IMR-90 (cell line): Measurements from ENCODE around the gene ABCC3. TPM values are rescaled to one million over a fixed set of nuclear protein-coding genes. Genes with fewer than 3 reads are reported as not detected.

ENCODE experiments used
- ATAC-seq: fragments of 200-7000 bp; cut with Tn5 transposase; 2 replicates; pipeline ENCODE4 v1.9.1; 2020; ENCODE audit warnings: low read depth, mild to moderate bottlenecking, moderate library complexity
- BruUV-seq: library from RNA; stranded (reverse); fragments of 400-500 nt; replicated peaks from 2 replicates; lab custom pipeline; 2021; lab: Mats Ljungman, UMichigan
- CTCF ChIA-PET: fragments of 300-600 bp; formaldehyde crosslinking; extraction: SDS; loops from one replicate; lab custom pipeline; 2021; ENCODE audit warnings: antibody characterized with exemption; lab: Yijun Ruan, JAX
- POLR2A ChIA-PET: fragments of 300-600 bp; sonication (Branson Sonifier 250); formaldehyde crosslinking; loops from one replicate; lab custom pipeline; 2022; ENCODE audit warnings: antibody characterized with exemption; ENCODE audit not compliant: unreplicated experiment; lab: Charles Lee
- DNase-seq: peaks from one replicate; pipeline ENCODE4 v3.0.0; 2013
- H2AFZ ChIP-seq: replicated peaks from 2 replicates; pipeline ENCODE3; 2013; ENCODE audit warnings: low read length, mild to moderate bottlenecking; ENCODE audit not compliant: poor library complexity
- H2AK5ac ChIP-seq: 2 replicates; pipeline ENCODE4 v1.6.1; 2013; ENCODE audit warnings: low read depth, low read length, inconsistent platforms
- H2AK9ac ChIP-seq: replicated peaks from 2 replicates; pipeline ENCODE3; 2013; ENCODE audit warnings: mild to moderate bottlenecking, low read depth, low read length, moderate library complexity; ENCODE audit not compliant: poor library complexity
- H2BK120ac ChIP-seq: 2 replicates; pipeline ENCODE4 v1.6.1; 2013; ENCODE audit warnings: low read depth, low read length, inconsistent platforms
- H2BK15ac ChIP-seq: 3 replicates; pipeline ENCODE4 v1.6.1; 2013; ENCODE audit warnings: low read depth, low read length, inconsistent platforms
- H2BK20ac ChIP-seq: 2 replicates; pipeline ENCODE4 v1.6.1; 2013; ENCODE audit warnings: low read depth, mild to moderate bottlenecking, inconsistent platforms, low read length, moderate library complexity
- H2BK5ac ChIP-seq: 2 replicates; pipeline ENCODE4 v1.6.1; 2013; ENCODE audit warnings: mild to moderate bottlenecking, low read depth, low read length, inconsistent platforms; ENCODE audit not compliant: poor library complexity, severe bottlenecking
- H3K14ac ChIP-seq: replicated peaks from 2 replicates; pipeline ENCODE4 v1.6.1; 2013; ENCODE audit warnings: low read depth, low read length, inconsistent platforms
- H3K18ac ChIP-seq: 2 replicates; pipeline ENCODE4 v1.6.1; 2013; ENCODE audit warnings: low read depth, low read length, control low read depth
- H3K23ac ChIP-seq: 2 replicates; pipeline ENCODE4 v1.6.1; 2013; ENCODE audit warnings: low read depth, low read length, inconsistent platforms
- H3K27ac ChIP-seq: 2 replicates; pipeline ENCODE4 v1.5.1; 2013; ENCODE audit warnings: mild to moderate bottlenecking, control low read depth, low read length; ENCODE audit not compliant: insufficient read depth
- H3K27me3 ChIP-seq: 2 replicates; pipeline ENCODE4 v1.6.1; 2013; ENCODE audit warnings: low read length; ENCODE audit not compliant: control insufficient read depth, insufficient read depth
- H3K36me3 ChIP-seq: 2 replicates; pipeline ENCODE4 v1.6.1; 2013; ENCODE audit warnings: low read length, mixed read lengths; ENCODE audit not compliant: control insufficient read depth, insufficient read depth
- H3K4ac ChIP-seq: 2 replicates; pipeline ENCODE4 v1.6.1; 2013; ENCODE audit warnings: low read depth, low read length, inconsistent platforms
- H3K4me1 ChIP-seq: 2 replicates; pipeline ENCODE4 v1.6.1; 2013; ENCODE audit warnings: low read length, mixed read lengths; ENCODE audit not compliant: control insufficient read depth, insufficient read depth
- H3K4me2 ChIP-seq: 2 replicates; pipeline ENCODE4 v1.6.1; 2013; ENCODE audit warnings: low read depth, mild to moderate bottlenecking, control low read depth, low read length, moderate library complexity
- H3K4me3 ChIP-seq: 2 replicates; pipeline ENCODE4 v1.5.1; 2013; ENCODE audit warnings: low read depth, mild to moderate bottlenecking, control low read depth, low read length, moderate library complexity; ENCODE audit not compliant: insufficient read depth
- H3K56ac ChIP-seq: 2 replicates; pipeline ENCODE4 v1.6.1; 2013; ENCODE audit warnings: low read length, inconsistent platforms; ENCODE audit not compliant: insufficient read depth; ENCODE audit errors: extremely low read depth
- H3K79me1 ChIP-seq, 2 experiments: 2 replicates each; pipeline ENCODE4 v1.6.1; 2013; ENCODE audit warnings: low read length in 2 of 2, inconsistent platforms in 1 of 2, low read depth in 1 of 2
- H3K9ac ChIP-seq: 2 replicates; pipeline ENCODE4 v1.6.1; 2013; ENCODE audit warnings: low read depth, low read length, control low read depth
- H3K9me1 ChIP-seq: 2 replicates; pipeline ENCODE4 v1.6.1; 2013; ENCODE audit warnings: low read length, inconsistent platforms; ENCODE audit not compliant: insufficient read depth
- H3K9me3 ChIP-seq: 2 replicates; pipeline ENCODE4 v1.6.1; 2013; ENCODE audit warnings: low read length; ENCODE audit not compliant: control insufficient read depth, insufficient read depth
- H4K20me1 ChIP-seq: 2 replicates; pipeline ENCODE4 v1.6.1; 2013; ENCODE audit warnings: low read length, inconsistent platforms; ENCODE audit not compliant: insufficient read depth
- H4K5ac ChIP-seq: 2 replicates; pipeline ENCODE4 v1.6.1; 2013; ENCODE audit warnings: mild to moderate bottlenecking, low read depth, low read length, control low read depth
- H4K8ac ChIP-seq, 2 experiments: 2 replicates each; pipeline ENCODE4 v1.6.1; 2013; ENCODE audit warnings: low read depth in 2 of 2, low read length in 2 of 2, control low read depth in 1 of 2, inconsistent platforms in 1 of 2
- H4K91ac ChIP-seq: 2 replicates; pipeline ENCODE4 v1.6.1; 2013; ENCODE audit warnings: low read depth, low read length, inconsistent platforms; ENCODE audit not compliant: insufficient read depth
- MAFK ChIP-seq: IDR thresholded peaks from 2 replicates; pipeline ENCODE4 v1.6.1; 2012; ENCODE audit warnings: low read depth, low read length, improper control_type of control experiment
- POLR2A ChIP-seq: IDR thresholded peaks from 2 replicates; pipeline ENCODE4 v1.6.1; 2012; ENCODE audit warnings: mild to moderate bottlenecking, low read depth, low read length
- RCOR1 ChIP-seq: IDR thresholded peaks from 2 replicates; pipeline ENCODE4 v1.6.1; 2012; ENCODE audit warnings: mild to moderate bottlenecking, low read length, improper control_type of control experiment; ENCODE audit not compliant: insufficient replicate concordance
- WGBS, 2 experiments: methylation state at CpG; one replicate each; pipeline versions ENCODE4 v1.1.5 to v1.1.7; 2013; ENCODE audit warnings: missing lambda C conversion rate in 2 of 2; ENCODE audit not compliant: insufficient read length in 1 of 2; ENCODE audit errors: extremely low coverage in 2 of 2; 5-methylcytosine and 5-hydroxymethylcytosine counted together
- dilution Hi-C: fragments of 300-500 bp; cut with HindIII; formaldehyde crosslinking; loops from one replicate; pipeline ENCODE4 v1.14.3; 2018; ENCODE audit warnings: low sequenced_read_pairs; ENCODE audit not compliant: unreplicated experiment
- in situ Hi-C: fragments of 300-500 bp; cut with MboI; formaldehyde crosslinking; loops from 3 replicates; pipeline ENCODE4 v1.14.3; 2019; ENCODE audit warnings: low sequenced_read_pairs, inconsistent platforms, mixed read lengths
- intact Hi-C: fragments of 100-400 bp; cut with micrococcal nuclease; formaldehyde crosslinking; loops from 2 replicates; pipeline ENCODE4 v1.10.0; 2022
- polyA plus RNA-seq, 3 experiments: library from polyadenylated mRNA; depleted of rRNA; stranded (reverse); fragments of >200 nt; gene quantifications; 2 replicates each; pipeline ENCODE4 v1.2.3, GENCODE V29; 2012; ENCODE audit warnings: low replicate concordance in 1 of 3
- total RNA-seq: library from RNA; depleted of rRNA; stranded (reverse); fragments of >200 nt; gene quantifications from 2 replicates; pipeline ENCODE4 v1.2.3, GENCODE V29; 2012
- TF ChIP-seq, protein P1 (sequence below): fragments of 150-350 bp; IDR thresholded peaks from 2 replicates; pipeline ENCODE4 v1.6.1; 2017; ENCODE audit warnings: mild to moderate bottlenecking, antibody characterized with exemption, low read length, low read depth

The ABCC3 gene
- total and polyA plus RNA-seq, 2 of the 4 experiments (the other 2 are of a cell fraction) = 3.2 to 6.6 TPM

GRCh38 chr17:50647187-50647586, 12.5 kb downstream of the ABCC3 start:
- Histone ChIP-seq H3K18ac (no peak overlapping the region), H3K27ac (no peak overlapping the region), H3K9ac (no peak overlapping the region), H2BK15ac (no peak overlapping the region), H3K79me1 (peaks cover 13 to 23% of the 10 kb centered on the region in 2 experiments; a peak in 3 of 4 replicates), H3K27me3 (no peaks in the 10 kb centered on the region), H3K14ac (no peak overlapping the region; the same call in 1 of the 2 replicates), H3K9me1 (peaks cover 13% of the 10 kb centered on the region), H3K4me2 (no peak overlapping the region), H2AFZ (peak overlapping the region; percentile 4), H3K23ac (no peak overlapping the region), H3K4ac (no peak overlapping the region), H4K91ac (no peak overlapping the region), H4K20me1 (no peaks in the 10 kb centered on the region), H2BK5ac (no peak overlapping the region), H3K4me1 (peaks cover 5% of the 10 kb centered on the region; the same call in 1 of the 2 replicates), H3K4me3 (no peak overlapping the region), H2AK9ac (no peak overlapping the region), H2AK5ac (peak overlapping the region; percentile 67; the same call in 1 of the 2 replicates), H3K36me3 (no peaks in the 10 kb centered on the region), H3K56ac (no peak overlapping the region), H4K5ac (no peak overlapping the region), H3K9me3 (peaks cover 3% of the 10 kb centered on the region; the same call in 1 of the 2 replicates), H2BK20ac (peak overlapping the region; percentile 36; the same call in 1 of the 2 replicates), H2BK120ac (no peak overlapping the region), H4K8ac (no peak overlapping the region)
- TF ChIP-seq, protein P1, sequence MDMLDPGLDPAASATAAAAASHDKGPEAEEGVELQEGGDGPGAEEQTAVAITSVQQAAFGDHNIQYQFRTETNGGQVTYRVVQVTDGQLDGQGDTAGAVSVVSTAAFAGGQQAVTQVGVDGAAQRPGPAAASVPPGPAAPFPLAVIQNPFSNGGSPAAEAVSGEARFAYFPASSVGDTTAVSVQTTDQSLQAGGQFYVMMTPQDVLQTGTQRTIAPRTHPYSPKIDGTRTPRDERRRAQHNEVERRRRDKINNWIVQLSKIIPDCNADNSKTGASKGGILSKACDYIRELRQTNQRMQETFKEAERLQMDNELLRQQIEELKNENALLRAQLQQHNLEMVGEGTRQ = no peak
- TF ChIP-seq POLR2A (no peak), RCOR1 (no peak), MAFK (no peak)
- in situ Hi-C loops = no loop called here
- dilution Hi-C loops = no loop called here
- WGBS, 2 experiments = 61% methylated on average over 2 of the region's 2 CpGs; no CpG with 5 or more reads in 1 of the 2 experiments
- no TSS peak for BruUV-seq
- CTCF ChIA-PET = no interaction called here
- POLR2A ChIA-PET = no interaction called here
- ATAC-seq = no peak
- intact Hi-C loops = no loop called here
- no peak for DNase-seq
